KMS-11 (cell line): ENCODE results near the gene SYNGR4.

Experiments used
- H2AFZ ChIP-seq: fragments of 200-600 bp; sonication (generic); 2 replicates; pipeline ENCODE4 v1.6.1; 2016; ENCODE audit warnings: antibody characterized with exemption, mixed run types, low read depth
- H3K27ac ChIP-seq: fragments of 200-600 bp; sonication (generic); 2 replicates; pipeline ENCODE4 v1.6.1; 2016; ENCODE audit warnings: mild to moderate bottlenecking, mixed run types
- H3K27me3 ChIP-seq: fragments of 200-600 bp; sonication (generic); 2 replicates; pipeline ENCODE4 v1.6.1; 2017; ENCODE audit warnings: mild to moderate bottlenecking, low read depth, mixed run types, moderate library complexity; ENCODE audit not compliant: insufficient read depth
- H3K36me3 ChIP-seq: fragments of 200-600 bp; sonication (generic); 2 replicates; pipeline ENCODE4 v1.6.1; 2017; ENCODE audit warnings: mild to moderate bottlenecking, mixed run types; ENCODE audit not compliant: insufficient read depth
- H3K4me1 ChIP-seq: fragments of 200-600 bp; sonication (generic); 2 replicates; pipeline ENCODE4 v1.6.1; 2016; ENCODE audit warnings: mild to moderate bottlenecking, low read depth, mixed run types; ENCODE audit not compliant: poor library complexity, severe bottlenecking
- H3K4me2 ChIP-seq: fragments of 200-600 bp; sonication (generic); 2 replicates; pipeline ENCODE4 v1.7.0; 2016; ENCODE audit warnings: mild to moderate bottlenecking, mixed run types
- H3K4me3 ChIP-seq: fragments of 200-600 bp; sonication (generic); IDR thresholded peaks from 2 replicates; pipeline ENCODE4 v1.6.1; 2017; ENCODE audit warnings: low read depth, low read length, mixed read lengths; ENCODE audit not compliant: insufficient read depth
- H3K79me2 ChIP-seq: fragments of 200-600 bp; sonication (generic); 2 replicates; pipeline ENCODE4 v1.6.1; 2016; ENCODE audit warnings: low read depth, mixed run types; ENCODE audit not compliant: insufficient read depth
- H3K9ac ChIP-seq: fragments of 200-600 bp; sonication (generic); 2 replicates; pipeline ENCODE4 v1.6.1; 2016; ENCODE audit warnings: mild to moderate bottlenecking, mixed run types
- H4K20me1 ChIP-seq: fragments of 200-600 bp; sonication (generic); 2 replicates; pipeline ENCODE4 v1.6.1; 2016; ENCODE audit warnings: mild to moderate bottlenecking, mixed run types; ENCODE audit not compliant: insufficient read depth
- TF ChIP-seq, protein P1 (sequence below): fragments of 200-600 bp; sonication (generic); conservative IDR thresholded peaks from 2 replicates; pipeline ENCODE4 v1.6.1; 2017; ENCODE audit warnings: low read depth, mild to moderate bottlenecking, antibody characterized with exemption, low read length, moderate library complexity, mixed read lengths

SYNGR4 gene

GRCh38 chr19:48398102-48398374 is 33.9 kb downstream of the SYNGR4 start:
- no peaks in the 10 kb centered on the region for H3K36me3 ChIP-seq
- no peaks in the 10 kb centered on the region; the same call in 1 of the 2 replicates for H3K79me2 ChIP-seq
- peak overlapping the region; percentile 43; the same call in 1 of the 2 replicates for H3K27ac ChIP-seq
- H3K9ac ChIP-seq, result peak overlapping the region; percentile 64
- H4K20me1 ChIP-seq, result no peaks in the 10 kb centered on the region
- peaks cover 47% of the 10 kb centered on the region for H3K4me1 ChIP-seq
- no peak overlapping the region for H3K4me3 ChIP-seq
- peaks cover 27% of the 10 kb centered on the region for H3K27me3 ChIP-seq
- peak overlapping the region; percentile 91 for H3K4me2 ChIP-seq
- 0 out of 2 replicates have a peak overlapping the region, but pooled peaks have one; percentile 34 for H2AFZ ChIP-seq
- TF ChIP-seq, protein P1, sequence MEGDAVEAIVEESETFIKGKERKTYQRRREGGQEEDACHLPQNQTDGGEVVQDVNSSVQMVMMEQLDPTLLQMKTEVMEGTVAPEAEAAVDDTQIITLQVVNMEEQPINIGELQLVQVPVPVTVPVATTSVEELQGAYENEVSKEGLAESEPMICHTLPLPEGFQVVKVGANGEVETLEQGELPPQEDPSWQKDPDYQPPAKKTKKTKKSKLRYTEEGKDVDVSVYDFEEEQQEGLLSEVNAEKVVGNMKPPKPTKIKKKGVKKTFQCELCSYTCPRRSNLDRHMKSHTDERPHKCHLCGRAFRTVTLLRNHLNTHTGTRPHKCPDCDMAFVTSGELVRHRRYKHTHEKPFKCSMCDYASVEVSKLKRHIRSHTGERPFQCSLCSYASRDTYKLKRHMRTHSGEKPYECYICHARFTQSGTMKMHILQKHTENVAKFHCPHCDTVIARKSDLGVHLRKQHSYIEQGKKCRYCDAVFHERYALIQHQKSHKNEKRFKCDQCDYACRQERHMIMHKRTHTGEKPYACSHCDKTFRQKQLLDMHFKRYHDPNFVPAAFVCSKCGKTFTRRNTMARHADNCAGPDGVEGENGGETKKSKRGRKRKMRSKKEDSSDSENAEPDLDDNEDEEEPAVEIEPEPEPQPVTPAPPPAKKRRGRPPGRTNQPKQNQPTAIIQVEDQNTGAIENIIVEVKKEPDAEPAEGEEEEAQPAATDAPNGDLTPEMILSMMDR, result no peak

GRCh38 chr19:48398375-48399235 is 34.4 kb downstream of the SYNGR4 start:
- H2AFZ ChIP-seq, result 0 out of 2 replicates have a peak overlapping the region, but pooled peaks have one; percentile 34

GRCh38 chr19:48400018-48400742 is 36.0 kb downstream of the SYNGR4 start:
- TF ChIP-seq, protein P1, result no peak
- Histone ChIP-seq H3K36me3 (no peaks in the 10 kb centered on the region), H3K27me3 (peaks cover 8% of the 10 kb centered on the region), H3K4me2 (peak overlapping the region; percentile 69), H3K4me1 (peaks cover 45% of the 10 kb centered on the region), H3K79me2 (no peaks in the 10 kb centered on the region; the same call in 1 of the 2 replicates), H2AFZ (peak overlapping the region; percentile 62), H3K4me3 (no peak overlapping the region), H3K9ac (no peak overlapping the region), H4K20me1 (no peaks in the 10 kb centered on the region), H3K27ac (peak overlapping the region; percentile 33)

More at GRCh38 chr19:48398375-48399235, 34.4 kb downstream of the SYNGR4 start:
- Histone ChIP-seq H3K36me3 (no peaks in the 10 kb centered on the region), H3K27me3 (peaks cover 22% of the 10 kb centered on the region), H3K4me1 (peaks cover 49% of the 10 kb centered on the region), H3K9ac (peak overlapping the region; percentile 64), H4K20me1 (no peaks in the 10 kb centered on the region), H3K27ac (peak overlapping the region; percentile 45), H3K79me2 (no peaks in the 10 kb centered on the region; the same call in 1 of the 2 replicates), H3K4me3 (no peak overlapping the region), H3K4me2 (peak overlapping the region; percentile 91)
- TF ChIP-seq, protein P1, result no peak

DNA sequence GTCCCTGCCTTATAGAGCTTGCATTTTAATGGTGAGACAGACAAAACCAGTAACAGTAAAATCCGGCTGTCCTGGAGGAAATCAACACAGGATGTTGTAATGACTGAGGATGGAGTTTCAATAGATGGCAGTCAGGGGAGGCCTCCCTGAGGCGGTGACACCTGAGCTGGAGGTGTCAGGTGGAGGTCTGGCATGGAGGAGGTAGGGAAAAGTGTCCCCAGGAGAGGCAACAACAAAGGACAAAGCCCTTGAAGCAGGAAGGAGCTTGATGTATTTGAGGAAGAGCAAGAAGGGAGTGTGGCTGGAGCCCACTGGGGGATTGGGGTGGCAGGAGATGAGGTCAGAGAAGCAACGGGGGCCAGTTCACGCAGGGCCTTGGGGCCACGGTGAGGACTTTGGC is 37.1 kb downstream of the SYNGR4 start:
- Histone ChIP-seq H4K20me1 (no peaks in the 10 kb centered on the region), H3K27me3 (peaks cover 7% of the 10 kb centered on the region; the same call in 1 of the 2 replicates), H3K4me2 (no peak overlapping the region), H3K36me3 (no peaks in the 10 kb centered on the region), H3K79me2 (no peaks in the 10 kb centered on the region; the same call in 1 of the 2 replicates), H3K4me3 (no peak overlapping the region), H3K27ac (no peak overlapping the region), H3K9ac (no peak overlapping the region), H2AFZ (no peak overlapping the region), H3K4me1 (peaks cover 43% of the 10 kb centered on the region)
- TF ChIP-seq, protein P1, result no peak
